HCEC 1CT (cell line): ENCODE measurements around the gene SLC44A1.

Experiments
- DNase-seq: peaks from one replicate; pipeline ENCODE4 v3.0.0-alpha.2; 2017

SLC44A1 gene

DNA sequence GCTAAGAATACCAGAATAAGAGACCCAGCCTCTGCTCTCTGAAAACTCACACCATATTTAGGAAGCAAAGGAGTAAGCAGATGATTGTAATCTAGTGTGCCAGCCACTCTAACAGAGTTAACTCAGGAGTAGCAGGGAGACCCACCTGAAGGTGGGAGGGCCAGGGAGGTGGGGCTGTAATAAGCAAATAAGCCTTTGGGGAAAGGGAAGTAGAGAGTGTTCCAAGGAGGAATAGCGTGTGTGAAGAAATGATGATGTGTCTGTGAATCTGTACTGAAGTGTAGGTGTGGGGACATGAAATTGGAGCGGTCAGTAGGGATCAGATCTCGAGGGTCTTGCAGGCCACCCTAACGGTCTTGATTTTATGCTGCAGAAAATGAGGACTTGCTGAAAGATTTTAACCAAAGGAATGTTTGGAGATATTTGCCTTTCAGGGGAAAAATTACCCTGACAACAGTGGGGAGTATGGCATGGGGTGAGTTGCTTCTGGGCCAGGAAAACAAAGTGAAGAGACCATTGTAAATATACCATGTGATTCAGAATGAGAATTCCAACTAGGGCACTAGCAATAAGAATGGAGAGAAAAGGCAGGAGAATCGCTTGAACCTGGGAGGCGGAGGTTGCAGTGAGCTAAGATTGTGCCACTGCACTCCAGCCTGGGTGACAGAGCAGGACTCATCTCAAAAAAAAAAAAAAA, 159.2 kb downstream of the SLC44A1 start:
- no peak for DNase-seq

DNA sequence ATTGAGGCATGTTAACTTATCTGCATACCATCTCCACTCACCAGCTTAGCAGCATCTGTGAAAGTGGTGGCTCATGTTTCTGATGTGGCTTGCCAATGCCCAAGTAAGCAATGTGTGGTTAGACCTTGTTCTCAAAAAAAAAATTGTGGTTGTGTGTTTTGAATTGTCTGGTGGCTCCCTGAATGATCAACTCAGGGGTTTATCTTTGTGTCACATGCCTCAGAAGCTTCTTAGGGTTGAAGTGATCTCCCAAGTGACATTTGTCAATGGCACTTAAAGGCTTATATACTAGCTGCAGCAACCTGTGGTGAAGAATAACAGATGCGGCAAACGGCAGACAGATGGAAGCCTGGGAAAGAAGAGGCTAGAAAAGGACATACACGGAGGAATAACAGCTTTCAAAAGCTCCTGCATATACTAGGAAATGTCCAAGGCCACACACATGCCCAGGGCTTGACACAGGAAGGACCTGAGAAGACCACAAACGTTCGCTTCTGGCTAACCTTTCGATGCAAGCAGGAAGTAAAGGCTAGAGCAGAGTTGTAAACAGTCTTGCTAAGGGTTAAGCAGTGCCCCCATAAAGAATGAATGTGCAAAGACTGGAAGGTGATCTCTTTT, 161.2 kb downstream of the SLC44A1 start:
- DNase-seq: no peak

DNA sequence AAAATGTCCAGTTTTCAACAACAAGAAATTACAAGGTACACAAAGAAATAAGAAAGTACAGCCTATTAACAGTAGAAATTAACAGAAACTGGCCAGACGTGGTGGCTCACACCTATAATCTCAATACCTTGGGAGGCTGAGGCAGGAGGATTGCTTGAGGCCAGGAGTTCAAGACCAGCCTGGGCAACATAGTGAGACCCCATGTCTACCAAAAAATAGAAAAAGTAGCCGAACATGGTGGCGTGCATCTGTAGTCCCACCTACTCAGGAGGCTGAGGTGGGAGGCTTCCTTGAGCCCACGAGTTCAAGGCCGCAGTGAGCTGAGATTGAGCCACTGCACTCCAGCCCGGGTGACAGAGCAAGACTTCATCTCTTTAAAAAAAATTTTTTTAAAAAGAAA, 161.9 kb downstream of the SLC44A1 start:
- DNase-seq: no peak

DNA sequence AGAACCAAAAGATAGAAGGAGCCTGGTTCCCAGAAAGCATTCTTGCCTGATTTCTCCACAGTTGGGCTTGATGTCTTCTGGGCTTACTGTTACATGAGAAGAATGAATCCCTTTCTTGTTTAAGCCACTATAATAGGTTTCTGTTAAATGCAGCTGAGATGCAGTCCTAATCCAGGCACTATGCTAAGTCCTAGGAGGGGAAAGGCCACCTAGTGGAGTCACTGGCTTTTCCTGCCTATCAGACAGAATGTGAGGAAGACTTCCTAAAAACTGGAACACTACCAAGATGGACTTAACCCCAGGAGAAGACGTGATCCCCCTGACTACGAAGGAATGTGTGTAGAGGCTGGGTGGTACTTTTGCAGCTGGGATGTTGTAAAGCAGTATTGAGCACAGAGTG, 169.1 kb downstream of the SLC44A1 start:
- peak; percentile 57 for DNase-seq

DNA sequence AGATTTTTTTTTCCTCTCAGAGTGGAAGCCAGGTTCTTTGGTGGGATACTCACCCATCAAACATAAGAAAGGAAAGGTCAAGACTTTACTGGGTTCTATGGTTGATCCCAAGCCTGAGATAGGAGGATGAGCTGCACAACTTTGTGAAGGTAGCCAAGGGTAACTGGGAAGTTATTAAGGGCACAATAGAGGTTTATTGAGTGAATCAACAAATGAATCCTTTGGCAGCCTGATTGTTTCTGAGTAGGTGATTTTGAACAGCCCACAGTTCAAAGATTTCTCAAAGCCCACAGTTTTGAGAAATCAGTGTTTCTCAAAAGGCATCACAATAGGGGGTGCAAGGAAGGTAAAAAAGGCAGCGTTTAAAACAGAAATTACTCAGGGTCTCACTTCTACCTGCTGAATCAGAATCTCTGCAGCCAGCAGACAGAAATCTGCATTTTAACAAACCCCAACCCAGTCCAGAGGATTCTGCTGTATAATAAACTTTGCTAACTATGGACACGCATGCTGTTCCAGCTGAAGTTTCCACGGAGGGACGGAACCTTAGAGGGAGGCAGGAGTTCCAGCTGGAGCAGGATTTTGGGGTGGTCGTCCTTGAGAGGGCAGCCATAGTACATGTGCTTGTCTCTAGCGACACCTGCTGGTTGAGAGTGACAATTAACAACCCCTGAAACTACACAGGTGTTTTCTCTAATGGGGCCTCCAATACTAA, 170.7 kb downstream of the SLC44A1 start:
- DNase-seq: peak; percentile 25

DNA sequence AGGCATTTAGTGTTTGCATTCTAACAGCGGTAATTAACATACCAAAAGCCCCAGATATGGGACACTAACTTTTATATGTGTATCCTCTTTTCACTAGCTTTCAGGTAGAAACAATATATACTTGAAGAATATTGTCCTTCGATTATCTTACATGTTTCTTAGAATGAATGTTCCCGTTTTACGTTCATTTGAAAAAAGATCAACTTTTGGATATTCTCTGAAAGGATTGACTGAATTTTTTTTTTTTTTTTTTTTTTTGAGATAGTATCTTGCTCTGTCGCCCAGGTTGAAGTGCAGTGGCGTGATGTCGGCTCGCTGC, 171.2 kb downstream of the SLC44A1 start:
- DNase-seq: no peak

DNA sequence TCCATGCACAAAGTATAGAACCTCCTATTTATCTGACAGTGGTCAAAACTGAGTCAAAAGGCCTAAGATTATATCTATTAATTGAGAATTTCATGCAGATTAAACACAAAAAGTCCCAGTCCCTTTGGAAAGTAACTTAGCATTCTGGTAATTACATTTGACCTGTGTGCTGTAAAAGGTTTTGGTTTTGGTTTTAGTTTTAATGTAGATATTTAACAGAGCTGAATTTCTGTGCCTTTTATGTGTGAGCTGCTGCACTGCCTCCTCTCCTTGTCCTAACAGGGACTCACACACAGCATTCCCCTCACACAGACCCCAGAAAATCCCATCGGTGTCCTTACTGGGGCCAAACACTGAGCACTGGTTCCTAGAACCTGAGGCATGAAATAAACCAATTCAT, 172.4 kb downstream of the SLC44A1 start:
- DNase-seq: no peak

DNA sequence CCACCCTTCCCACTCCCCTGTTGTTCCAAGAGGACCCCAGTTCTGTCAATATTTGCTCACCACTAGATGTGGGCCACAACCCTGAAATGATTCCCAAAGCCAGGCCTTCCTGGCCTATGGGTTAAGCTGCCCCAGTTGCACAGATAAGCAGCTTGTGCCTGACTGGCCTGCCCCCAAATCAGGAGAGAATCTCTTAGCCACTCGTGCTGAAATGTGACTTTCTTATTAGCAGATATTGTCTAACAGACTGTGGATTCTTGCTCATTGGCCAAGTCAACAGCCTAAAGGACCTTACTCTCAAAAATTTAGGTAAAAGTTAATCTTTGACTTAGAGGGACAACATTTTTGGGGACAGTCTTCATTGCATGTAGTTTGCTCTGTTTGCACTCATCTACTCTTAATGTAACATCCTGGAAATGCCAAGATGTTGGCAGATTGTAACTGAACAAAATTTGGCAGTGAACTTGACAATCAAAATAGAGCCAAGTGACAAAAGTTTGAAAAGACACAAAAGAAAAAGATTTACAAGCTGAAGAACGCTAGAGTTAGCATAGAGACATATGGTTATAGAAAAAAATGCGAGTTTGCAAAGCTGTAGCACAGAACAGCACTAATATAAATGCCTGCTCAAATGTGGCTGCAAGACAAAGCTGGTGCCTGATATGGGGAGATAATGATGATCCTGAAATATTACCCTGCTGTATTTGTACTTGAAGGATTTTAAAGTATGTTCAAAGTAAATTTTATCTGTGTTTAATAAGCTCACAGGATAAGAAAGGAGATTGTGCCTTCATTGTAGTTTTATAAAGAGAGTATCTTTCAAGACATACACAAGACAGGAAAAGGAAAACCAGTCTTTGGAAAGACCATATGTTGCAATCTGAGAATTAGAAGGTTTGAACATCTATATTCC, 174.4 kb downstream of the SLC44A1 start:
- DNase-seq: no peak

DNA sequence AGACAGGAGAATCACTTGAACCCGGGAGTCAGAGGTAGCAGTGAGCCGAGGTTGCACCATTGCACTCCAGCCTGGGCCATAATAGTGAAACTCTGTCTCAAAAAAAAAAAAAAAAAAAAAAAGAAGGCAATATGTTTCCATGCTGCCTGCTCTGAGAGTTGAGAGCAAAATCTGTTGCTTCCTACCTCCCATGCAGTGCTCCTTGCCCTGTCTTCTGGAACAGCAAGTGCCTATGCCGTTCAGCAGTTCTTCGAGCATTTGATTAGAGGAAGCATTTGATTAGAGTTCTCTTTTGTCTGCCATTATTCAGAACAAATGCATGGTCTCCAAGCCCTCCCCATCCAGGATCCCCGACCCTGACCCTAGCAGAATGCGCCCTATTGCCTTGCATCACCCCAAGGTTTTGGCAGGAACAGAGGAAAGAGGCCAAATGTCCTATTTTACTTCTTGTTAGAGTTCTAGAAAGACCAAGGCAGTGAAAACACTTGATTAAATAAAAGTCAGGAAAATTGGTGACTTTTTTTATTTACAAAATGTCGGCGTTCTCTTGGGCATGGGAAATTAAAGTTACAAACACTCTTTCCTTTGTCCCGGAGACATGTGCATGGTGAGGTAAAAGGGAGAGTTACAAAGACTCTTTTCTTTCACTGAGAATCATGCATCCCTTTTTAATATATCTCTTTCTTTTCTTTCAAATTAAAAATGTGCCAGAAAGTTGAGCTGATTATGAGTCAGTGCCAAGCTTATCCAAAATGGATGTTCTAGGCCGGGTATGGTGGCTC, 175.6 kb downstream of the SLC44A1 start:
- DNase-seq: no peak

DNA sequence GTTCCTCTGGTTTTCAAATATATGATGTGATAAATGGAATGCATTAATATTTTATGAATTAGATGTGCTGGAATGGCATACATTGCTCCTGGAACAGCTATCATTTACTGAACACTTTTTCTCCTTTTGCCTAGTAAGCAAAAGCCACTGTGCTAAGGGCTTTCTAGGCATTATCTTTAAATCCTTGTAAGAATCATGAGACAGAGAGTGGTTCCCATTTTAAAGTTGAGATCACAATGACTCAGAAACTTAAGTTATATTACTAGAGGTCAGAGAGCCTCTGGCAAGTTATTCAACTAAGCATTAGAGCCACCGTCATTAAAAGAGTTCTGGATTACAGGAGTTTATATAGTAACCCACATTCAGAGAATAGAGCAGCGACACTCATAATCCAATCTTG, 176.7 kb downstream of the SLC44A1 start:
- DNase-seq: no peak

DNA sequence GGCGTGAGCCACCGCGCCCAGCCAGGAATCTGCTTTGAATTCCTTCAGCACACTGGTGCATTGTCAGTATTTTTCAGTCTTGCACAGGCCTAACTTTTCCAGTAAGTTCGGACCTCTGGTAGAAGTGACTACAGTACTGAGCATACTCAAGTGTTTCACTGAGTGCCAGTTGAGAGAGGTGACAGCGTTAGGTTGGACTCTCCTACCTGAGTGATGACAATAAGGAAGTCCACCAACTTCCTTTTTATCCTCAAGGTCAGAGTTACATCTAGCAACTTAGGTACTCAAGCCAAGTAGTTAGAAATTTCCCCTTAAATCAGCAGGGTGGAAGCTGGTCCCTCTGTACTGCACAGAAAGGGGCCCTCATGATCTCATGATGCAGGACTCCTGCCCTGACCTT, 177.4 kb downstream of the SLC44A1 start:
- no peak for DNase-seq

DNA sequence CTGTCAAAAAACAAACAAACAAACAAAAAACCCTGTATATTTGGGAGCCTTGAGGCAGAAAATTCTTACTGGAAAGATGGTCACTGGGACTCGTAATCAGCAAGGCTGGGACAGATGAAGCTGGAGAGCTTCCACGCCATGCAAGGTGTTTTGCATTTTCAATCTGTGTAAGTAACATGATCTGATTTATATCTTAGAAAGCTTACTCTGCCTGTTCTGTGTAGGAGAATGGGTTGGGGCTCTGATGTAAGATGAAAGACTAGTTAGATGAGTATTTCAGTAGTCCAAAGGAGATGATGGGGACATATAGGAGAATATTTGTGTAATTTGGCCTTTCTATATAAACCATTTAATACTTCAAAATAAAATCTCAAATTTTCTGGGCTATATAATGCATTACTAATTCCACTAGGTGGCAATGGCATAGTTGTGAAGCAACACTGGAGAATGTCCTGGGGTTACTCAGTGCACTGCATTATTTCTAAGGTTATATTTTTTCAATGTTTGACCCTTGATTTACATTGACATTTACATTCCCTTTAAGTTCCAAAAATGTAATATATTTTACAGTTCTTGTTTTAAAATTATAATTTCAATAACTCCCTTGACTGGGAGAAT, 181.5 kb downstream of the SLC44A1 start:
- peak; percentile 54 for DNase-seq

DNA sequence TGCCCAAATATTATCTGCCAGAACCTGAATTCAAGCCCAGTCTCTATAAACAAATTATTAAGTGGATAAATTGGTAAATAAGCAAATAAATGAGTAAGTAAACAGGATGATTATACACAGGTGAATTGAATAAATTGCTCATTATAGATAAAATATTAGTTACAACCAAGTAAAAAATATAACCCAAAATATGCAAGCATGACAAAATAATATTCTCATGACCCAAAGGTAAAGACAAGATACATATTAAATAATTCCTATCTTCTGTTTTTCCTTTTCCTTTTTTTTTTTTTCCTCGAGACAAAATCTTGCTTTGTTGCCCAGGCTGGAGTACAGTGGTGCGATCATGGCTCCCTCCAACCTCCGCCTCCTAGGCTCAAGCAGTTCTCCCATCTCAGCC, 182.2 kb downstream of the SLC44A1 start:
- DNase-seq: no peak

DNA sequence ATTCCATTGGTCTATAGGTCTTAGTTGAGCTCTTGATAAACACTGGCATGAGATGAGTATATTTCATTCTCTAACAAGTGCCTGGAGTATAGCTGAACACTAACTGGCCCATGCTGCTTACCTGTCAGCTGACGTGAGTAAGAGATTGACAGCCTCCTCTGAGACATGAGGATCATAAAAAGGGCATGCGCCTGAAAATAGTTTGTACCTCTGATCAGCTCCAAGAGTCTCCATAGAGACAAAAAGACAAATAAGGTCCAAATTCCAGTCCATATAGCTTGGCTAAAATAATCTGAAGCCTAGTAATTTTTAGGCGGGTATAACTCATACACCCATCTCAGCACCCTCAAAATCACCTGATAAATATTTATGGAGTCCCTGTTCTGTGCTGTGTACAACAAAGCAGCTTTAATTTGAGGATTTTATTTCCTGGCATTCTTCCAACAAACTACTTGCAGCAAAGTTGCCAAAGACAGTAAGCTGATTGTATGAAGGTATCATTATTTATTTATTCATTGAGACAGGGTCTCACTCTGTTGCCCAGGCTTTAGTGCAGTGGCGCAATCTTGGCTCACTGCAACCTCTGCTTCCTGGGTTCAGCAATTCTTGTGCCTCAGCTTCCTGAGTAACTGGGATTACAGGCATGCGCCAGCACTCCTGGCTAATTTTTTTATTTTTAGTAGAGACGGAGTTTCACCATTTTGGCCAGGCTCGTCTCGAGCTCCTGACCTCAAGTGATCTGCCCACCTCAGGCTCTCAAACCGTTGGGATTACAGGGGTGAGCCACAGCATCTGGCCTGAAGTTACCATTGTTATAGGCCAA, 187.2 kb downstream of the SLC44A1 start:
- DNase-seq: no peak

DNA sequence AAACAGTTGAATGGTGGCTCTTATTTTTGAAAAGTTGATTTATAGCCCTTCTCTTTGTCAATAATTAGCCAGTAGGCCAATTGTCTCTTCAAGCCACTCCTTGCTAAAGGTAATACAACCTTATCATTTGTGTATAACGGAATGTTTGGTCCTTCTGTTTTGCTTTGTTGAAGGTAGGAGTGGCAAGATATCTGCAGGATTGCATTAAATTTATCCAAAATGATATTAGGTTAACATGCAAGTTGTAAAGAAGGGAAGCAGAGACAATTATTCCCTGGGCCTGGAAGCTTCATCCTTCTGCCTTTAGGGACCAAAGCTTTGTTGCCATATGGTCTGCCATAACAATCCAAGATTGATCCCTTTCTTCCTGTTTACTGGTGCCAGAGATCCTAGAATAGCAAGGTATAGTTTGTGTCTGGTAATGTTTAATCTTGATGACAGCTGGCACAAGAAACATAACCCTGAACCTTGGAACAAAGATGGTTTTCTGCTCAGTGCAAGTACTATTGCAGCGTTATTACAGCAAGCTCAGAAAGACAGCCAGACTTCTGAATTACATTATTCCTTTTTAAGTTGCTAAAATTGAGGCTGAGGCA, 187.9 kb downstream of the SLC44A1 start:
- DNase-seq: no peak

DNA sequence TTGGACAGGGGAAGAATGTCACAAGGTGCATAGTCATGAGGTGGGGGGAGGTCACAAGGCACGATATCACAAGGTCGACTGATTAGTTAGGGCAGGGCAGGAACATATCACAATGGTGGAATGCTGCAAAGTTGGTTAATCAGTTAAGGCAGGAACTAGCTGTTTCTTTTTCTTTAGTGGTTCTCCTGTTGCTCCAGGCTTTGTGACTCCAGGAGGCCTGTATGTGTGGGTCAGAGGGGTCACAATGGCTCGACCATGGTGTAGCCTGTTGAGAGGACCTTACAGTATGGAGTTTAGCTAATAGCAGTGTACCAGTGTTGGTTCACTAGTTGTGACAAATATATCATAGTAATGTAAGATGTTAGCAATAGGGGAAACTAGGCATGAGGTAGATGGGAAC, 191.0 kb downstream of the SLC44A1 start:
- DNase-seq: no peak

DNA sequence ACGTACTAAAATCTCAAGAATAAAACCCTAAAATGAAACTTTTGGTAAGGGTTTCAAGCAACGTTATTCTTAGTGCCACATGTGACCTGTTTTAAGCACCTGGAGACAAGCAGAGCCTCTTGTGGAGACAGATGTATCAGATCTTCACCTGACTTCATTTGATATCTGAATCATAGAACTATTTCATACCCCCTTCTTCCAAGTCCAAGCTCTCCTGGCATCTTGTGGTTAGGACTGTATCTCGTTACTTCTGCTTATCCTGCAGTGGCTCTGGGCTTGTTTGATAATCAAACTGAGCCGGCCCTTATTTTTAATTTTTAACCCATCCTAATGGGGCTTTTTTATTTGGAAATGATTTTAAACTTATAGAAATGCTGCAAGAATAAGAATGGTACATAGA, 192.3 kb downstream of the SLC44A1 start:
- DNase-seq: no peak

DNA sequence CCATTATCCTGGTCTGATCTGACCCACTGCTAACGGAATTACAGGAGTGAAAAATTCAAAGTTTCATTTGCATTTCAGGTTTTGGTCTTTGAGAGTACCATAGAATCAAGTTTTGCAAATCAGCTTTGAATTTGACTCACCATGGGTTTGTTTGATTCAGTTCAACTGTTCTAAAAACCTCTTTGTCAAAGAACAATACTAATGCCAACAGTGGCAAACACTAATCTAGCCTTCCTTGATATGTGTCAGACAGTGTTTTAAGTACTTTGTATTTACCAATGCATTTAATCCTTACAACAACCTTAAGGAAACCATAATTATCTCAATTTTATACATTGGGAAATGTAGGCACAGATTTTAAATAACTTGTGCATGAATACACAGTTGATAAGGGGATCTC, 193.3 kb downstream of the SLC44A1 start:
- DNase-seq: no peak

DNA sequence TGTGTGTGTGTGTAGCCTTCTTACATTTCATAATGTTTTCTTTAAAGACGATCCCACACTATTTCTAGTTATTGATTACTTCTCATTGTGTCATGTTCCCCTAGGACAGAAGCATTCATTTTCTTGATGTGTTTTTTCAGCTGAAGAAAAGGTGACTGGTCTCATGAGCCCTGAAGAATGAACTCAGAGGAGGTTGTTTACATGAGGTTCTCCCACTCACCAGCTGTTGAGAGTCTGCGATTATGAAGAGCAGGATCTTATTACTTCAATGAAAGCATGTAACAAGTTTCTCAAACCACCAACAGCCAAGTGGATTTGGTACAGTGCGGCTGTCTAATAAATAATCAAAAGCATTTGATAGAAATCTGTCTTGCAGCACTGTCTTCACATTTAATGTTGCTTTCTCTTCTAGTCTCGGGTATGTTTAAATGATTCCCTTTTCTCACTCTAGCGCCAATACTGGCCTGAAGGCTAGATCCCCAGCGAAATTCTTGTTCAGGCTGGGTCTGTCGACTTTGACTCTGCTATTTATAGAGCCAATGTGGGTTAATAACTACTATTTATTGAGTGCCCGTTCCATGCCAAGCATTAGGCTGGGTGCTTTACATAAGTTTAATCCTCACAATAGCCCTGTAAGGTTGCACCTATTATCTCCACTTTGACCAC, 193.8 kb downstream of the SLC44A1 start:
- DNase-seq: peak; percentile 81

DNA sequence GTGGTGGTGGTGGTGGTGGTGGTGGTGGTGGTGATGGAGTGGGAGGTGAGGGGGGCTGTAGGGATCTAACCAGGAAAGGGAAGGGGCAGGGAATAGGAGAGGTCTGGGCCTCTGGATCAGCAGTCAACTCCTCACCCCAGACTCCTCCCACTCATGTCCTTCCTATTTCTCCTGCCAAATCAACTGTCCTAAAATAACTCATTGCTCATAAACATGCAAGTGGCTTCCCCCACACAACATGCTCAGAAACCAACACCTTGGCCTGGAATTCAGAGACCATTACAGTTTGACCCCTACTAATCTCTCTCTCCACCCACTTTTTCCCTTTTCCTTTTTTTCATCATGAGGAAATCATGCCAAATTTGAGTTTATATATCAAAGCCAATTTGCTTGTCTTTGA, 195.0 kb downstream of the SLC44A1 start:
- DNase-seq: peak; percentile 79
